ENCODE data around the gene SCAF8.

The SCAF8 gene

GRCh38 chr6:154733626-154734382 lies 588 bp downstream of the SCAF8 start:
- no peak; a peak in 1 of 4 replicates for TF ChIP-seq REST (IDR thresholded peaks at IDR 0.05; ENCODE audit: insufficient read depth in 1 of 2, low read depth in 2 of 2, low read length in 2 of 2)
- peak; percentile 17 for TF ChIP-seq FOXP2 (optimal IDR thresholded peaks at IDR 0.05; ENCODE audit: borderline replicate concordance, extremely low read depth, extremely low read length, insufficient read depth)
- TF ChIP-seq POLR2AphosphoS5 (IDR thresholded peaks at IDR 0.05; ENCODE audit: low read depth, low read length), result peak; percentile 82
- TF ChIP-seq TAF1 (IDR thresholded peaks at IDR 0.05; ENCODE audit: borderline replicate concordance, insufficient read depth, low read length), result peak; percentile 63; the same call in 1 of the 2 replicates
- no peak for TF ChIP-seq SIN3A (IDR thresholded peaks at IDR 0.05; ENCODE audit: borderline replicate concordance, insufficient read depth, low read length)

- no peak for TF ChIP-seq SIN3A (IDR thresholded peaks at IDR 0.05; ENCODE audit: borderline replicate concordance, insufficient read depth, low read length)
- no peak for TF ChIP-seq REST (IDR thresholded peaks at IDR 0.05; ENCODE audit: insufficient read depth in 1 of 2, low read depth in 2 of 2, low read length in 2 of 2)
- TF ChIP-seq TAF1 (IDR thresholded peaks at IDR 0.05; ENCODE audit: borderline replicate concordance, insufficient read depth, low read length), result no peak
- no peak for TF ChIP-seq FOXP2 (optimal IDR thresholded peaks at IDR 0.05; ENCODE audit: borderline replicate concordance, extremely low read depth, extremely low read length, insufficient read depth)
- no peak for TF ChIP-seq POLR2AphosphoS5 (IDR thresholded peaks at IDR 0.05; ENCODE audit: low read depth, low read length)
Observed at GRCh38 chr6:154736618-154737259, 3.5 kb downstream of the SCAF8 start.

GRCh38 chr6:154737424-154737823 lies 4.2 kb downstream of the SCAF8 start:
- TF ChIP-seq SIN3A (IDR thresholded peaks at IDR 0.05; ENCODE audit: borderline replicate concordance, insufficient read depth, low read length) (no peak), TAF1 (IDR thresholded peaks at IDR 0.05; ENCODE audit: borderline replicate concordance, insufficient read depth, low read length) (no peak), POLR2AphosphoS5 (IDR thresholded peaks at IDR 0.05; ENCODE audit: low read depth, low read length) (no peak), FOXP2 (optimal IDR thresholded peaks at IDR 0.05; ENCODE audit: borderline replicate concordance, extremely low read depth, extremely low read length, insufficient read depth) (no peak), REST (IDR thresholded peaks at IDR 0.05; ENCODE audit: insufficient read depth in 1 of 2, low read depth in 2 of 2, low read length in 2 of 2) (no peak)

- TF ChIP-seq REST (IDR thresholded peaks at IDR 0.05; ENCODE audit: insufficient read depth in 1 of 2, low read depth in 2 of 2, low read length in 2 of 2), result no peak
- TF ChIP-seq POLR2AphosphoS5 (IDR thresholded peaks at IDR 0.05; ENCODE audit: low read depth, low read length), result no peak
- no peak for TF ChIP-seq FOXP2 (optimal IDR thresholded peaks at IDR 0.05; ENCODE audit: borderline replicate concordance, extremely low read depth, extremely low read length, insufficient read depth)
- no peak for TF ChIP-seq SIN3A (IDR thresholded peaks at IDR 0.05; ENCODE audit: borderline replicate concordance, insufficient read depth, low read length)
- no peak for TF ChIP-seq TAF1 (IDR thresholded peaks at IDR 0.05; ENCODE audit: borderline replicate concordance, insufficient read depth, low read length)
Observed at GRCh38 chr6:154738551-154738961, 5.3 kb downstream of the SCAF8 start.

Data from PFSK-1 (cell line).